ENCODE measurements around the gene CCDC184. TPM values are rescaled to one million over a fixed set of nuclear protein-coding genes. Genes with fewer than 3 reads are reported as not detected.
A peak's percentile ranks its signal among the peaks of the same experiment; 100 is the strongest.
"Not testable (repeated sequence)": the region's sequence is repeated elsewhere in the genome, so short reads cannot be mapped to it uniquely, and the experiment has no call there.

Gene CCDC184
- total RNA-seq = under 1 TPM; 0.33 to 0.36 TPM

GRCh38 chr12:48183091-48183875 is at the start of gene CCDC184:
Gene CCDC184, plus strand, starts transcription at chr12:48183644. Its CDS starts 479 bp downstream, at chr12:48184123.
- no peaks in the 10 kb centered on the region for H3K9me3 Mint-ChIP-seq
- peak within 1 kb of the TSS; percentile 66 for H3K27ac Mint-ChIP-seq
- DNase-seq = peak; percentile 71
- H3K36me3 Mint-ChIP-seq = no peaks in the 10 kb centered on the region
- peak within 1 kb of the TSS; percentile 93 for H3K4me3 Mint-ChIP-seq
- peaks cover 19% of the 10 kb centered on the region for H3K4me1 Mint-ChIP-seq
- peaks cover 41% of the 10 kb centered on the region for H3K27me3 Mint-ChIP-seq

DNA sequence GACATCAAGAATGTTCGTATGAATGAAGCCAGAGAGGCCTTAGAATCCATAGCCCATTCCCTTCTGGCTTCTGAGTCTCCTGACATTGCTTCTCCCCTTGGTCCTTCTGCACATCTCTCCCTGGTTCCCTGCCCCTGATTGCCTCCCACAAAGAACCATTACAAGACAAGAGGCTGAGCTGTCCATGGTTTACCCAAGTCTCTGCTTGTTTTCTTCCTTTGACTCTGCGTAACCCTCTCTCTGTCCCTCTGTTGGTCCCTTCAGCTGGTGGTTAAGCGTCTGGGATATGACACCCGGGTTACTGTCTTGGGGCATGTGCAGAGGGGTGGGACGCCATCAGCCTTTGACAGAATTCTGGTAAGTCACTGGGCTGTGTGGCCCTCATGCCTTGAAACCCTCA is 48.4 kb upstream of the CCDC184 start:
- Mint-ChIP-seq H3K36me3 (peaks cover 20% of the 10 kb centered on the region), H3K4me1 (no peaks in the 10 kb centered on the region), H3K27me3 (no peaks in the 10 kb centered on the region), H3K9me3 (no peaks in the 10 kb centered on the region), H3K4me3 (no peak overlapping the region), H3K27ac (no peak overlapping the region)
- no peak for DNase-seq

- peaks cover 13% of the 10 kb centered on the region for H3K36me3 Mint-ChIP-seq
These were observed 40.4 kb upstream of the CCDC184 start for GRCh38 chr12:48142818-48143674.

DNA sequence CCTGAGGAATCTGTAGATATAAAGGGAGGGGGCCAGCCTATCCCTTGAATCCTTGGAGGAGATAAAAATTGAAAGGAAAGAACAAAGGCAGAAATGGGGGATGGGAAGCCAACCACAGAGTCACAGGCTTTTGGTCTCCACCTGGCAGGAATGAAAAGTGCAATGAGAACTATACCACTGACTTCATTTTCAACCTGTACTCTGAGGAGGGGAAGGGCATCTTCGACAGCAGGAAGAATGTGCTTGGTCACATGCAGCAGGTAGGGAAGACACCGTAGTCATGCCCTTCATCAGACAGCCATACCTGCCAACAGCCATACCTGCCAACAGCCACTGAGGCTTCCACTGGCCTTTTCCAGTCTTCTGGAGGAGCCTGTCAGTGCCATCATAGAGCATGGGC is 39.5 kb upstream of the CCDC184 start:
- Mint-ChIP-seq H3K27ac (no peak overlapping the region), H3K9me3 (no peaks in the 10 kb centered on the region), H3K27me3 (no peaks in the 10 kb centered on the region), H3K36me3 (peaks cover 15% of the 10 kb centered on the region), H3K4me3 (no peak overlapping the region), H3K4me1 (no peaks in the 10 kb centered on the region)
- no peak for DNase-seq

More at GRCh38 chr12:48142818-48143674, 40.4 kb upstream of the CCDC184 start:
- Mint-ChIP-seq H3K4me3 (no peak overlapping the region), H3K4me1 (no peaks in the 10 kb centered on the region), H3K9me3 (no peaks in the 10 kb centered on the region), H3K27ac (no peak overlapping the region), H3K27me3 (no peaks in the 10 kb centered on the region)
- DNase-seq = no peak

- Mint-ChIP-seq H3K9me3 (no peaks in the 10 kb centered on the region), H3K4me3 (no peak overlapping the region), H3K36me3 (peaks cover 19% of the 10 kb centered on the region), H3K27me3 (no peaks in the 10 kb centered on the region), H3K27ac (no peak overlapping the region), H3K4me1 (peaks cover 3% of the 10 kb centered on the region)
- DNase-seq = no peak
These were observed 37.5 kb upstream of the CCDC184 start for GRCh38 chr12:48145981-48146380.

- no peaks in the 10 kb centered on the region for H3K27me3 Mint-ChIP-seq
- no peak overlapping the region for H3K27ac Mint-ChIP-seq
- H3K4me3 Mint-ChIP-seq = no peak overlapping the region
- H3K4me1 Mint-ChIP-seq = peaks cover 5% of the 10 kb centered on the region
- no peak for DNase-seq
- peaks cover 9% of the 10 kb centered on the region for H3K36me3 Mint-ChIP-seq
- H3K9me3 Mint-ChIP-seq = no peaks in the 10 kb centered on the region
These were observed 32.2 kb upstream of the CCDC184 start for GRCh38 chr12:48151103-48151771.

- not testable (repeated sequence) for H3K9me3 Mint-ChIP-seq, H3K27me3 Mint-ChIP-seq, H3K36me3 Mint-ChIP-seq, DNase-seq, H3K27ac Mint-ChIP-seq
- H3K4me3 Mint-ChIP-seq = peak overlapping the region; percentile 94
- H3K4me1 Mint-ChIP-seq = peaks cover 26% of the 10 kb centered on the region
These were observed 27.7 kb upstream of the CCDC184 start for GRCh38 chr12:48155786-48156185.

GRCh38 chr12:48156652-48157017 is 26.8 kb upstream of the CCDC184 start:
- peak overlapping the region; percentile 94 for H3K4me3 Mint-ChIP-seq
- H3K27ac Mint-ChIP-seq = peak overlapping the region; percentile 94
- H3K36me3 Mint-ChIP-seq = no peaks in the 10 kb centered on the region
- H3K27me3 Mint-ChIP-seq = no peaks in the 10 kb centered on the region
- peaks cover 28% of the 10 kb centered on the region for H3K4me1 Mint-ChIP-seq
- no peak for DNase-seq
- no peaks in the 10 kb centered on the region for H3K9me3 Mint-ChIP-seq

GRCh38 chr12:48157018-48157888 is 26.2 kb upstream of the CCDC184 start, which contains the start of gene ASB8:
Gene ASB8, minus strand, starts transcription at chr12:48157515. Its CDS starts 4,019 bp downstream, at chr12:48153496.
- Mint-ChIP-seq H3K4me1 (peaks cover 28% of the 10 kb centered on the region), H3K9me3 (no peaks in the 10 kb centered on the region), H3K27me3 (no peaks in the 10 kb centered on the region), H3K4me3 (peak within 1 kb of the TSS; percentile 94), H3K36me3 (no peaks in the 10 kb centered on the region), H3K27ac (peak within 1 kb of the TSS; percentile 94)
- peak; percentile 98 for DNase-seq

- Mint-ChIP-seq H3K4me1 (peaks cover 28% of the 10 kb centered on the region), H3K27me3 (no peaks in the 10 kb centered on the region), H3K27ac (peak overlapping the region; percentile 94), H3K4me3 (peak overlapping the region; percentile 94), H3K9me3 (no peaks in the 10 kb centered on the region), H3K36me3 (no peaks in the 10 kb centered on the region)
- DNase-seq = peak; percentile 12
These were observed 25.5 kb upstream of the CCDC184 start for GRCh38 chr12:48157889-48158370.

- Mint-ChIP-seq H3K4me3 (no peak overlapping the region), H3K9me3 (no peaks in the 10 kb centered on the region), H3K4me1 (peaks cover 30% of the 10 kb centered on the region), H3K27ac (no peak overlapping the region), H3K36me3 (no peaks in the 10 kb centered on the region), H3K27me3 (no peaks in the 10 kb centered on the region)
- no peak for DNase-seq
These were observed 23.4 kb upstream of the CCDC184 start for GRCh38 chr12:48160046-48160445.

- Mint-ChIP-seq H3K9me3 (no peaks in the 10 kb centered on the region), H3K27ac (no peak overlapping the region), H3K27me3 (peaks cover 3% of the 10 kb centered on the region), H3K4me1 (peaks cover 31% of the 10 kb centered on the region), H3K36me3 (no peaks in the 10 kb centered on the region), H3K4me3 (no peak overlapping the region)
- DNase-seq = no peak
These were observed 22.6 kb upstream of the CCDC184 start for GRCh38 chr12:48160807-48161206.

DNA sequence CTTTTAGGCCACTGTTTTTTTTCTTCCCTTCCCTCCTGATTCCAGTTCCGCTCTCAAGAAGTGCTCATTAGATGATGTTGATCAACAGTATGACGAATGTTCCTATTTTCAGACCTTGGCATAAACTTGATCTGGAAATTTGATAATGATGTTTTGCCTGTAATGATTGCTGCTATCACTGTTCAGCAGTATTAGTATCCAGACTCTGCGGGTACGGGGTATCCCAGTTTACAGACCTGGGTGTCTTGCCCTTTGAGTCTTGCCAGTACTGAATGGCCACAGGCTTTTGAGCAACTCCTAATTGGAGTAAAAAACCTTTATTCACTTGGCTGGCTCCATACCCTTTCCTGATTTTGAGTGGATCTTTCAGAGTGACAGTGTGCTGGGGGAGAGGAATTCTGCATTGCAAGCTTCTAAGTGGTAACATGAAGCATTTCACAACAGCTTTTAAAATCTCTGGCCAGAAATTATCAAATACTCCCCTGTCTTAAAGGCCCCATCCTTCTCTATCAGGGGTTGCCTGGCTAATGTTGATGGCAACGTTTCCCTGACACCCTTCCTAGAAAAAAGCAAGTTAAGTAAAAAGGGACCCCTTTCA is 20.2 kb upstream of the CCDC184 start:
- H3K27me3 Mint-ChIP-seq = peaks cover 8% of the 10 kb centered on the region
- H3K9me3 Mint-ChIP-seq = no peaks in the 10 kb centered on the region
- H3K36me3 Mint-ChIP-seq = no peaks in the 10 kb centered on the region
- H3K4me1 Mint-ChIP-seq = peaks cover 17% of the 10 kb centered on the region
- no peak overlapping the region for H3K27ac Mint-ChIP-seq
- DNase-seq = no peak
- no peak overlapping the region for H3K4me3 Mint-ChIP-seq

GRCh38 chr12:48164451-48164850 is 19.0 kb upstream of the CCDC184 start:
- DNase-seq = no peak
- Mint-ChIP-seq H3K4me3 (no peak overlapping the region), H3K27me3 (peaks cover 8% of the 10 kb centered on the region), H3K9me3 (no peaks in the 10 kb centered on the region), H3K4me1 (peaks cover 12% of the 10 kb centered on the region), H3K27ac (no peak overlapping the region), H3K36me3 (no peaks in the 10 kb centered on the region)
